GM12874 (cell line): Measurements from ENCODE around the gene RALGAPB.

ENCODE experiments used
- CTCF ChIP-seq: IDR thresholded peaks from 2 replicates; pipeline ENCODE4 v1.5.1; 2011; ENCODE audit warnings: low read depth, mild to moderate bottlenecking, control low read depth, low read length, moderate library complexity; ENCODE audit not compliant: insufficient read depth

RALGAPB gene

GRCh38 chr20:38609815-38610214, 137.2 kb downstream of the RALGAPB start:
- TF ChIP-seq CTCF: no peak

GRCh38 chr20:38610521-38610920, 137.9 kb downstream of the RALGAPB start:
- TF ChIP-seq CTCF: no peak

- no peak for TF ChIP-seq CTCF
Measured at GRCh38 chr20:38612751-38613515, 140.3 kb downstream of the RALGAPB start.

GRCh38 chr20:38615283-38615682, 142.6 kb downstream of the RALGAPB start:
- no peak for TF ChIP-seq CTCF

- TF ChIP-seq CTCF: no peak
Measured at GRCh38 chr20:38616457-38616856, 143.8 kb downstream of the RALGAPB start.

- no peak for TF ChIP-seq CTCF
Measured at GRCh38 chr20:38617011-38617829, 144.6 kb downstream of the RALGAPB start.

- TF ChIP-seq CTCF: no peak
Measured at GRCh38 chr20:38617830-38618196, 145.2 kb downstream of the RALGAPB start.
